Immature natural killer cell (primary cell): ENCODE results near the gene LITAF. TPM values are rescaled to one million over a fixed set of nuclear protein-coding genes. Genes with fewer than 3 reads are reported as not detected.
"Not testable (repeated sequence)": the region's sequence is repeated elsewhere in the genome, so short reads cannot be mapped to it uniquely, and the experiment has no call there.

Experiments
- DNase-seq, 3 donors: peaks; one replicate each; pipeline ENCODE4 v3.0.0; 2022; ENCODE audit warnings: mixed read lengths in 1 of 3
- H3K27ac Mint-ChIP-seq, 6 donors: one replicate each; pipeline ENCODE4 v1.8.0; 2020; ENCODE audit warnings: mixed read lengths in 6 of 6, mild to moderate bottlenecking in 5 of 6, inconsistent platforms in 4 of 6, moderate library complexity in 3 of 6
- H3K27me3 Mint-ChIP-seq, 3 donors: one replicate each; pipeline ENCODE4 v1.8.0; 2020 to 2021; ENCODE audit warnings: low read depth in 3 of 3, mild to moderate bottlenecking in 3 of 3, mixed read lengths in 3 of 3, moderate library complexity in 3 of 3, inconsistent platforms in 1 of 3
- H3K36me3 Mint-ChIP-seq, 3 donors: one replicate each; pipeline ENCODE4 v1.8.0; 2020; ENCODE audit warnings: mixed read lengths in 3 of 3, inconsistent platforms in 2 of 3, mild to moderate bottlenecking in 2 of 3
- H3K4me1 Mint-ChIP-seq, 2 donors: one replicate each; pipeline ENCODE4 v1.8.0; 2020; ENCODE audit warnings: inconsistent platforms in 2 of 2, mild to moderate bottlenecking in 2 of 2, mixed read lengths in 2 of 2, moderate library complexity in 1 of 2
- H3K4me3 Mint-ChIP-seq, 5 donors: one replicate each; pipeline ENCODE4 v1.8.0; 2020; ENCODE audit warnings: mild to moderate bottlenecking in 5 of 5, mixed read lengths in 5 of 5, inconsistent platforms in 3 of 5, moderate library complexity in 3 of 5
- H3K9me3 Mint-ChIP-seq, 6 donors: one replicate each; pipeline ENCODE4 v1.8.0; 2020; ENCODE audit warnings: mild to moderate bottlenecking in 6 of 6, mixed read lengths in 6 of 6, inconsistent platforms in 4 of 6, moderate library complexity in 3 of 6
- polyA plus RNA-seq, 3 donors: library from polyadenylated mRNA; unstranded; fragments of 300-500 nt; fragmentation: Illumina TruSeq; gene quantifications; one replicate each; pipeline ENCODE4 v1.2.3, GENCODE V29; 2021

Gene LITAF
- polyA plus RNA-seq, 3 donors from 2014 or later = 1,031 to 1,827 (median 1,086) TPM

GRCh38 chr16:11602321-11602720, 15.6 kb upstream of the LITAF start:
- no peak for DNase-seq
- H3K4me1 Mint-ChIP-seq = peaks cover 5 to 10% of the 10 kb centered on the region in 2 donors
- H3K9me3 Mint-ChIP-seq = no peaks in the 10 kb centered on the region
- peaks cover 0 to 5% (median 5%) of the 10 kb centered on the region in 3 donors for H3K27me3 Mint-ChIP-seq
- no peak overlapping the region for H3K4me3 Mint-ChIP-seq
- no peak overlapping the region for H3K27ac Mint-ChIP-seq
- H3K36me3 Mint-ChIP-seq = no peaks in the 10 kb centered on the region

- no peaks in the 10 kb centered on the region for H3K9me3 Mint-ChIP-seq
- peaks cover 7 to 14% of the 10 kb centered on the region in 2 donors for H3K4me1 Mint-ChIP-seq
- no peak overlapping the region for H3K27ac Mint-ChIP-seq
- H3K36me3 Mint-ChIP-seq = no peaks in the 10 kb centered on the region
- peaks cover 0 to 5% (median 5%) of the 10 kb centered on the region in 3 donors for H3K27me3 Mint-ChIP-seq
- H3K4me3 Mint-ChIP-seq = no peak overlapping the region
- no peak for DNase-seq
Measured at GRCh38 chr16:11601911-11602310, 15.2 kb upstream of the LITAF start.

- no peak overlapping the region for H3K27ac Mint-ChIP-seq
- no peaks in the 10 kb centered on the region for H3K9me3 Mint-ChIP-seq
- DNase-seq = no peak
- H3K4me1 Mint-ChIP-seq = peaks cover 8 to 14% of the 10 kb centered on the region in 2 donors
- no peaks in the 10 kb centered on the region for H3K36me3 Mint-ChIP-seq
- H3K27me3 Mint-ChIP-seq = peaks cover 0 to 5% (median 5%) of the 10 kb centered on the region in 3 donors
- no peak overlapping the region for H3K4me3 Mint-ChIP-seq
Measured at GRCh38 chr16:11601425-11601824, 14.7 kb upstream of the LITAF start.

GRCh38 chr16:11599579-11599978, 12.9 kb upstream of the LITAF start:
- H3K27ac Mint-ChIP-seq = no peak overlapping the region
- H3K9me3 Mint-ChIP-seq = no peaks in the 10 kb centered on the region
- H3K4me3 Mint-ChIP-seq = no peak overlapping the region
- H3K27me3 Mint-ChIP-seq = peaks cover 0 to 8% (median 5%) of the 10 kb centered on the region in 3 donors
- H3K36me3 Mint-ChIP-seq = no peaks in the 10 kb centered on the region
- no peak for DNase-seq
- peaks cover 8 to 14% of the 10 kb centered on the region in 2 donors for H3K4me1 Mint-ChIP-seq

GRCh38 chr16:11597235-11598095, 10.7 kb upstream of the LITAF start:
- no peak for DNase-seq
- Mint-ChIP-seq H3K36me3 (no peaks in the 10 kb centered on the region), H3K4me1 (peaks cover 8 to 16% of the 10 kb centered on the region in 2 donors)

GRCh38 chr16:11596572-11597226, 10.0 kb upstream of the LITAF start:
- no peak overlapping the region for H3K27ac Mint-ChIP-seq
- H3K9me3 Mint-ChIP-seq = no peaks in the 10 kb centered on the region
- H3K4me1 Mint-ChIP-seq = peaks cover 8 to 24% of the 10 kb centered on the region in 2 donors
- peaks cover 0 to 9% (median 5%) of the 10 kb centered on the region in 3 donors for H3K27me3 Mint-ChIP-seq
- H3K36me3 Mint-ChIP-seq = no peaks in the 10 kb centered on the region
- DNase-seq = no peak
- no peak overlapping the region for H3K4me3 Mint-ChIP-seq

More at GRCh38 chr16:11597235-11598095, 10.7 kb upstream of the LITAF start:
- Mint-ChIP-seq H3K4me3 (no peak overlapping the region), H3K9me3 (no peaks in the 10 kb centered on the region), H3K27ac (peak overlapping the region in 4 of 6 donors; percentile 29 to 71 (median 50)), H3K27me3 (peaks cover 0 to 9% (median 5%) of the 10 kb centered on the region in 3 donors)

GRCh38 chr16:11593581-11593980, 6.9 kb upstream of the LITAF start:
- no peak overlapping the region for H3K27ac Mint-ChIP-seq

GRCh38 chr16:11593076-11593475, 6.4 kb upstream of the LITAF start:
- H3K4me3 Mint-ChIP-seq, H3K9me3 Mint-ChIP-seq, H3K36me3 Mint-ChIP-seq, DNase-seq, H3K27me3 Mint-ChIP-seq, H3K27ac Mint-ChIP-seq: not testable (repeated sequence)
- H3K4me1 Mint-ChIP-seq = peaks cover 6 to 21% of the 10 kb centered on the region in 2 donors

More at GRCh38 chr16:11593581-11593980, 6.9 kb upstream of the LITAF start:
- H3K4me3 Mint-ChIP-seq = no peak overlapping the region
- H3K4me1 Mint-ChIP-seq = peaks cover 6 to 25% of the 10 kb centered on the region in 2 donors
- no peak for DNase-seq
- H3K36me3 Mint-ChIP-seq = no peaks in the 10 kb centered on the region
- peaks cover 0 to 8% (median 0%) of the 10 kb centered on the region in 3 donors for H3K27me3 Mint-ChIP-seq
- H3K9me3 Mint-ChIP-seq = no peaks in the 10 kb centered on the region

- not testable (repeated sequence) for H3K36me3 Mint-ChIP-seq, H3K9me3 Mint-ChIP-seq, H3K27ac Mint-ChIP-seq, DNase-seq, H3K4me3 Mint-ChIP-seq
- Mint-ChIP-seq H3K27me3 (peaks cover 3 to 13% (median 6%) of the 10 kb centered on the region in 3 donors), H3K4me1 (peaks cover 12 to 21% of the 10 kb centered on the region in 2 donors)
Measured at GRCh38 chr16:11591630-11592029, 4.9 kb upstream of the LITAF start.

- H3K27me3 Mint-ChIP-seq = peaks cover 11 to 23% (median 22%) of the 10 kb centered on the region in 3 donors
- H3K4me3 Mint-ChIP-seq = peak overlapping the region in 3 of 5 donors; percentile 35 to 55 (median 52)
- DNase-seq = no peak
- peak overlapping the region in 3 of 6 donors; percentile 65 to 93 (median 71) for H3K27ac Mint-ChIP-seq
- peaks cover 0 to 5% (median 3%) of the 10 kb centered on the region in 3 donors for H3K36me3 Mint-ChIP-seq
- no peaks in the 10 kb centered on the region for H3K9me3 Mint-ChIP-seq
- H3K4me1 Mint-ChIP-seq = peaks cover 19 to 37% of the 10 kb centered on the region in 2 donors
Measured at GRCh38 chr16:11589198-11589550, 2.5 kb upstream of the LITAF start.

GRCh38 chr16:11588321-11589197, 1.8 kb upstream of the LITAF start:
- Mint-ChIP-seq H3K4me3 (peak overlapping the region; percentile 50 to 94 (median 93)), H3K36me3 (peaks cover 0 to 5% (median 3%) of the 10 kb centered on the region in 3 donors), H3K27ac (peak overlapping the region in 5 of 6 donors; percentile 71 to 97 (median 93)), H3K4me1 (peaks cover 25 to 43% of the 10 kb centered on the region in 2 donors), H3K27me3 (peaks cover 11 to 23% (median 22%) of the 10 kb centered on the region in 3 donors), H3K9me3 (no peaks in the 10 kb centered on the region)
- DNase-seq = no peak

GRCh38 chr16:11587643-11588247, 1.0 kb upstream of the LITAF start:
- Mint-ChIP-seq H3K9me3 (no peaks in the 10 kb centered on the region), H3K36me3 (peaks cover 0 to 5% (median 3%) of the 10 kb centered on the region in 3 donors), H3K4me1 (peaks cover 33 to 51% of the 10 kb centered on the region in 2 donors), H3K27me3 (peaks cover 11 to 25% (median 21%) of the 10 kb centered on the region in 3 donors), H3K27ac (peak overlapping the region; percentile 90 to 97 (median 96)), H3K4me3 (peak overlapping the region; percentile 90 to 94 (median 93))
- DNase-seq = no peak

GRCh38 chr16:11586378-11586855, 302 bp downstream of the LITAF start:
- Mint-ChIP-seq H3K36me3 (peaks cover 0 to 5% (median 3%) of the 10 kb centered on the region in 3 donors), H3K4me1 (peaks cover 45 to 54% of the 10 kb centered on the region in 2 donors), H3K4me3 (peak overlapping the region; percentile 95 to 100 (median 97)), H3K27me3 (peaks cover 16 to 28% (median 28%) of the 10 kb centered on the region in 3 donors), H3K27ac (peak overlapping the region; percentile 90 to 99 (median 96)), H3K9me3 (no peaks in the 10 kb centered on the region)
- DNase-seq = no peak
